Activated T-cell treated with anti-CD3 and anti-CD28 coated beads for 24 hours (primary cell): ENCODE data around the gene PGS1.

Experiments
- DNase-seq: peaks from one replicate; pipeline ENCODE4 v3.0.0-alpha.2; 2020; ENCODE audit warnings: low read depth

The PGS1 gene

DNA sequence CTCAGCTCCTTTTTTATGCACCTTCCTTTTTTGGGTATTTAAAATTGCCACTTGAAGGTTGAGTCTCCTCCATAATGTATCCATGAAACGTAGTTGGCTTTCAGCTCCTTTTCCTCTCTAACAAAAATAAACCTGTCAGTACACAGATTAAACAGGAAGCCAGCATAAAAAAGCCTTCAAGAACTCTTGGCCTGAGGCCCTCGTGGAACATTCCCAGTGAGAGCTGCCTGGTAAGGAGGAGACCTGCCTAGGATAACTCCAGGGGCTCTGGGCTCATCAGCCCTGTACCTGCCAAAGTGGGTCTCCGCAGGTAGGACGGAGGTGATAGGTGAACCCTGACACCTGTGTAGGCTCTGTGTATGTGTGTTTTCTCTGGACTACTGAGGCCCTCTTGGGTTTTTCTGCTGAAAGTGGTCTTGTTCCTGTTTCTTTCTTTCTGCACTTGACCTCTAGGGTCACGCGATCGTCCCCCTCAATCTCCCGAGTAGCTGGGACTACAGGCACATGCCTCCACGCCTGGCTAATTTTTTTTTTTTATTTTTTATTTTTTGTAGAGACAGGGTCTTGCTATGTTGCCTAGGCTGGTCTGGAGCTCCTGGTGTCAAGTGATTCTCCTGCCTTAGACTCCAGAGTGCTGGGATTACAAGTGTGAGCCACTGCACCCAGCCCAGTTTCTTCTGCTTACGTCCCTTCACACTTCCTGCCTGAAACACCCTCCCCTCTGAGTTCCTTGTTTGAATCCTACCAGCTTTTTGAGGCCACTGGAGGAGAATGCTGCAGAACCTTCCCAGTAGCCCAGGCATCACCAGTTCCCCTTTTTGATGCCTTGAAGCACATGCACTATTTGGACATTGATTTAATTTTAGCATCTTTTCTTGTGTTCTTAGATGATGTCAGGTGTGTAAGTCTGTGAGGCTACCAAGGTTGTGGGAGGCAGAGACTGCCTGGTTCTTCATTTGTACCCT is 9.8 kb downstream of the PGS1 start:
- DNase-seq = no peak

- DNase-seq = no peak
Measured at GRCh38 chr17:78390241-78391050, 12.0 kb downstream of the PGS1 start.

GRCh38 chr17:78391051-78391431 is 12.6 kb downstream of the PGS1 start:
- no peak for DNase-seq

DNA sequence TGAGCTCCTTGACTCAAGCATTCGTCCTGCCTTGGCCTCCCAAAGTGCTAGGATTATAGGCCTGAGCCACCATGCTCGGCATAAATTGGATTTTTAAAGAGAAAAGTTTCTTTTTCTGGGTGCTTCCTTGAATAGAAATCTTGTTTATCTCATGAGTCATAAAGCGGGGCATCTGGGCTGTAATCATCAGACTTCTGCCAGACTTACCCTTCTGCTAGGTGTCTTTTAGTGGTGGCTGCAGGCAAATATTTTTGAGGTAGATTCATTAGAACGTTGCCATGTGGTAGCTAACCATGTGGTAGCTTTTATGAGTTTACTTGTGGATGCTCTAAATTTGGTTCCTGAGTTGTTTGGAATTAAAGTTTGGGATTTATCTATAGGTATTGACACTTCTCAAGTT is 13.4 kb downstream of the PGS1 start:
- DNase-seq = no peak

- no peak for DNase-seq
Measured at GRCh38 chr17:78392295-78392694, 13.8 kb downstream of the PGS1 start.

DNA sequence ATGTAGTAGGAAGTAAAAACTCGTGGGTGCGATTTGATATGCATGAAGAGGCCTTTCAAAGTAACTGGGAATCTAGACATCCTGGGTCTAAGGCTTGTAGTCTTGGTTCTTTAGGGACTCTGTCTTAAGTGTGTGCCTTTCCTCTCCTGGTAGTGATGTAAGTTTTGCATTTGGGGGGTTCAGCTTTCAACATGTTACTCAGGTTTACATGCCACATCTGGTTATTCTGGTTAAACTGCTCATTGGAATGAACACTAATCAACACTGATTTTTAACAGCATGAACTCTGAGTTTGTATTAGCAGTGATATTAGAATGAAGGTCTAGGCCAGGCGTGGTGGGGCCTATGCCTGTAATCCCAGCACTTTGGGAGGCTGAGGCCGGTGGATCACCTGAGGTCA is 15.1 kb downstream of the PGS1 start:
- DNase-seq = no peak

GRCh38 chr17:78394209-78394608 is 15.8 kb downstream of the PGS1 start:
- no peak for DNase-seq

GRCh38 chr17:78395155-78395554 is 16.7 kb downstream of the PGS1 start:
- no peak for DNase-seq

DNA sequence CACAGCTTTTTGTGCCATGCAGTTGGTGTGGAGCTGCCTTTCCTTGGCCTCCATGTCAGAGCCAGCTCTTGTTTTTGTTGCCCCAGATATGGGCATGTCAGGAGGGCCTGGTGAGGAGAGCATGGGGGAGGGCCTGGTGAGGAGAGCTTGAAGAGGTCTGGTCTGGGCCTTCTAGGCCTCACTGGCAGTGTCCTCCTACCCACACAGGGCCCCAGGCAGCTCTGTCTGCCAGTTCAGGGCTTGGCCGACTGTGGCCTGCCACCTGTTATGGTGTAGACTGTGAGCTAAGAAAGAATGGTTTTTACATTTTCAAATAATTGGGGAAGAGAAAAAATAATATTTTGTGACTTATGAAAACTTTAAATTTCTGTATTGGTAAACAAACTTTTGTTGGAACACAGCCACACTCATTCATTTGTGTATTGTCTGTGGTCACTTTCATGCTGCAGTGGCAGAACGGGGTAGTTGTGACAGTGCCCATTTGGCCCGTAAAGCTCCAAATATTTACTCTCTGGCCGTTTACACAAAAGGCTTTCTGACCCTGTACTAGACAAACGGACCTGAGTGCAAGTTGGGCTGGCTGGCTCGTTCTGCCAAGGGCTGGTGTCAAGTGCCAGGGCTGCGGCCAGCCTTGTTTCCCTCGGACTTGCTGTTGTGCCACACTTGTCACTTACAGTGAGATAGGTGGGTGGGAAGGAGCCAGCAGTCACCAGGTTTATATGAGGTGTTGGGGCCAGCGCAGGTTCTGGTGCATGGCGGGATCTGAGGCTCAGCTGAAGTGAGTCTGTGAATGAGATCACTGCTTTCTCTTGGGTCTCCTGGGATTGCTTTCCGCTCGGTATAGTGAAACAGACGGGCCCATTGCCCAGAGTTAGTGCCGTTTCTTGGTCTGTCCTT is 18.2 kb downstream of the PGS1 start:
- DNase-seq = no peak

DNA sequence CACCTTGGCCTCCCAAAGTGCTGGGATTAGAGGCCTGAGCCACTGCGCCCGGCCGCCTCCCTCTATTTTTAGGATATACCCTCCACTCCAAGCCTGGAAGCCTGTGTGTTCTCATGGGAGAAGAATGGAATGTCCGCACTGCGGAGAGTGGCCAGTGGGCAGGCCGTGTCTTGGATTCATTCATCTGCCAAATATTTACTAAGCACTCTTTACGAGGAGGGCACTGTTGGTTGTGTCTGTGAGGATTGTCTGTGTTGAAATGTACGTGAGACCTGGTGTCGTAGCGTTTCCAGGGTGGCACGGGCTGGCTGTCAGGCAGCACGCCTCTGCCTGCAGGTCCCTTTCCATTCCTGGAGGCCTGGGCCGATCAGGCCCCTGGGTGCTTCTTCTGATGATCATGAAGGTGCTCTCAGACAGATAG is 19.2 kb downstream of the PGS1 start:
- no peak for DNase-seq

- DNase-seq = no peak
Measured at GRCh38 chr17:78398390-78398789, 19.9 kb downstream of the PGS1 start.

DNA sequence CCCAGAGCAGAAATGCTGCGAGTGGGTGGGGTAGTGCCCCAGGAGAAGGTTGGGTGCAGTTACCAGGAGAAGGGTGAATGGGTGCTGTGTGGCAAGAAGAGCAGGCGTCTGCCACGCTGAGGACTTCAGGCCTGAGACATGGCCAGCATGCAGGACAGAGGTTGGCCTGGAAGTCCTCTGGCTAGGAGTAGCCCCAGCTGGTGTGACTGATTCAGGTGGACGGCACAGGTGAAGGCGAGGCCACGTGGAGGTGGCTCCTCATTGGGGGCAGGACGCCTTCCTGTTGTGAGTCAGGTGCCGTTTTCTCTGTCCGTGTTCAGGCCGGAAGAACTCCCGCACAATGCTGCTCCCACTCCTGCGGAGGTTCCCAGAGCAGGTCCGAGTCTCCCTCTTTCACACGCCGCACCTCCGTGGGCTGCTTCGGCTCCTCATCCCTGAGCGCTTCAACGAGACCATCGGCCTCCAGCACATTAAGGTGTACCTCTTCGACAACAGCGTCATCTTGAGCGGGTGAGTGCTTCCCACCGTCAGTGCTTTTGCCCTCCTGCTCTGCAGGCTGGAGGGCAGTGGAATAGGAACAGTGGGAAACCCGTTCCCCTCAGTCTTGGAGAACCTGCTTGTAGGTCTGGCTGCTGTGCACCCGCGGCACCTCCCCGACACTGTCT is 20.7 kb downstream of the PGS1 start:
- no peak for DNase-seq

- no peak for DNase-seq
Measured at GRCh38 chr17:78399693-78400144, 21.3 kb downstream of the PGS1 start.

DNA sequence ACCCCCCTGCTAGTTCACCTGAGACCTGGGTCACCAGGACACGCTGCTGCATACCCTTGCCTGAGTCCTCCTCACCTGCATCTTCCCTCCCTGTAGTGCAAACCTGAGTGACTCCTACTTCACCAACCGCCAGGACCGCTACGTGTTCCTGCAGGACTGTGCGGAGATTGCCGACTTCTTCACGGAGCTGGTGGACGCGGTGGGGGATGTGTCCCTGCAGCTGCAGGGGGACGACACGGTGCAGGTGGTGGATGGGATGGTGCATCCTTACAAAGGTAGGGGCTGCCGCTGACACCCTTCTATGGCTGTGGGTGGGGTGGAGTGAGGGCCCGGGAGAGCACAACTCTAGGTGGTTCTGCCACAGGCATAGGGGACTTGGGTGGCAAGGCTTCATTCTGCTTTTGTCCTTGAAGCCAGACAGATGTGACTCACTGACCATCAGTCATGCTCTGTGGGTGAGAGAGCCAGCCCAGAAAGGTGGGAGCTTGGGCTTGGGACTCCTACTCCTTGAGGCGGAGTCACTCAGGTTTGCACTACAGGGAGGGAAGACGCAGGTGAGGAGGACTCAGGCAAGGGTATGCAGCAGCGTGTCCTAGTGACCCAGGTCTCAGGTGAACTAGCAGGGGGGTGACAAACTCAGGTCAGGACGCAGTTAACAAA is 22.3 kb downstream of the PGS1 start:
- DNase-seq = no peak

DNA sequence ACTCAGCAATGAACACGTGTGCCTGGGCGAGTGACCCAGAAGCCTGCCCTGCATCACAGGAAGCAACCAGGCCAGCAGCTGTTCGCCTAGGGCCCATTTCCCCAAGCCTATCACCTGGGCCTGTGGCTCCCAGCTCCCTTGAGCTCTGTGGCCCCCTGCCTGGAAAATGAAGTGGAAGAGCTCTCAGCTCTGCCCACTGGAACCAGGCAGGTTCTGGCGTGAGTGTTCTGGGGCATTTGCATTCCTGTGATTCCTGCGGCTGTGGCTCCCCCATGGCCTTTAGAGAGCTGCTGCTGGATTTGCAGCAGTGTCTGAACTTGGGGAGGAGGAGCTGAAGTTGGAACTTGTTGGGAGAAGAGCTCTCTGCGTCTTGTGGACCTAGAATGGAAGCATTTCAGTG is 22.8 kb downstream of the PGS1 start:
- no peak for DNase-seq

- no peak for DNase-seq
Measured at GRCh38 chr17:78401891-78402290, 23.4 kb downstream of the PGS1 start.

DNA sequence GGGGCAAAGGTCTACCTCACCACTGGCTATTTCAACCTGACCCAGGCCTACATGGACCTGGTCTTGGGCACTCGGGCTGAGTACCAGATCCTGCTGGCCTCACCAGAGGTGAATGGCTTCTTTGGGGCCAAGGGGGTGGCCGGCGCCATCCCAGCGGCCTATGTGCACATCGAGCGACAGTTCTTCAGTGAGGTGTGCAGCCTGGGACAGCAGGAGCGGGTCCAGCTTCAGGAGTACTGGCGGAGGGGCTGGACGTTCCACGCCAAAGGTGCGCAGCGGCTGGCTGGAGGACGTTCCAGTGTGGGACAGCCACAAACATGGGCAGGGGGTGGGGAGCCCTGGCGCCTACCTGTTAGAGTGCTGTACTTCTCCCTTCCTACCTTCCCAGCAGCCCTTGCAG is 25.4 kb downstream of the PGS1 start:
- no peak for DNase-seq

- DNase-seq = no peak
Measured at GRCh38 chr17:78406396-78406795, 27.9 kb downstream of the PGS1 start.

DNA sequence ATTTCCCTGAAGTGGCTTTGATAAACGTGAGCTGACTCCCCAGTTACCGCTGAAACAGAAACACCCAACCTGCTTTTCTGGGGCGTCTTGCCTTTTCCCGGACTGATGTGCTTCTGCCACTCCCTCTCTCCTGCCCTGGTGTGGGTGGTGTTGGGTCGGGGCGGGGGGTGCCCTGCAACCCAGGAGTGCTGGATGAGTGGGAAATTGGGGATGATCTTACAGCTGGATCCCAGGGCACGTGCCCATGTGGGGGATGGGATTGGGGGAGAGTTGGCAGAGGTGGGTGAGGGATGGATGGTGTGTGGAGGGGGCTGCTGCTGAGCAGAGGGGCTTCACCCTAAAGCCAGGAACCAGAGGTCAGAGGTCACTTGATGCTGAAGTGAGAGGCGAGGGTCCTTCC is 28.5 kb downstream of the PGS1 start:
- DNase-seq = no peak

DNA sequence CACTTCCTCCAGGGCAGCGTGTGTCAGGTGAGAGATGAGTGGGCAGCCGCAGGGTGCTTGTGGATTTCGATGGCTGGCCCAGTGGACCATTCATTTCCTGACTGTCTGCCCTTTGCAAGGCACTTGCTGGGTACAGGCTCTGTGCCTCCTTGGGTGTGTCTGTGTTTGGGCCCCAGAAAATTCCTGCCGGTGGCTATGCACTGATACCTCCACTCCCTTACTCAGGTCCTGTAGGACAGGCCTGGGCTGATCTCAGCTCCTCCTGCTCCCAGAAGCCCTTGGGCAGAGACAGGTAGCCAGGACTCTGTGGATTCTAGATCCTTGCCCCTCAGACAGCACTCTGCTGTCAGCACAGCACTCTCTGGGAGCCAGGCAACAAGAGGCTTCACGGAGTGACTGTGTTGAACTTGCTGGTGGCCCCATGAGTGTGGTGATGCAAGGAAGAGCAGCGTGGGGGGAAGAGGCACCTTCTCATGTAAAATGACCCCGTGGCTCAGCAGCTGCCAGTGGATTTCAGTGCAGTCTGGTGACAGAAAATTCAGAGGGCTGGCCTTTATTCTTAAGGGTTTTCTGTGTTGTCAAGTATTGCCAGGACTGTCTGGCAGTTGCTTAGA is 29.0 kb downstream of the PGS1 start:
- DNase-seq = no peak
